NOMO-1 (cell line): Measurements from ENCODE around the gene SETD4.
A peak's percentile ranks its signal among the peaks of the same experiment; 100 is the strongest.

Experiments used
- DNase-seq, 2 experiments: peaks; one replicate each; lab custom pipeline; 2025; ENCODE audit not compliant: unreplicated experiment in 2 of 2; lab: John Stamatoyannopoulos, UW

SETD4 gene

DNA sequence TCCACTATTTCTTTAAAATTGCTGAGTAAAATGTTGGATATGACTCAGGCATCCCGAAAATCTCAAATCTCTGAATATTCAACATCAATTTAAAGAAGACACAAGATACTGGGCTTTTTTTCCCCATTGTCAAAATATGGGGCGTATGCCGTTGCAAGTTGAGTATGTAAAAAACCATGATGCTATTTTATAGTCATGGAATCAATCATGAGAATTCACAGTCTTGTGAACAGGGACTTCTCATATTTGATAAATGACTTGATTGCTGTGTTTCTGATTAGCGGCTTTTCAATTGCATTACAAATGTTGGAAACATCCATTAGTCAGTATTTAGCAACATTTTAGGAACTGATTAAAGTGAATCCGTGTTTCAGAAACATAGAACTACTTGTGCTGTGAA, 45.3 kb downstream of the SETD4 start:
- DNase-seq, result no peak

DNA sequence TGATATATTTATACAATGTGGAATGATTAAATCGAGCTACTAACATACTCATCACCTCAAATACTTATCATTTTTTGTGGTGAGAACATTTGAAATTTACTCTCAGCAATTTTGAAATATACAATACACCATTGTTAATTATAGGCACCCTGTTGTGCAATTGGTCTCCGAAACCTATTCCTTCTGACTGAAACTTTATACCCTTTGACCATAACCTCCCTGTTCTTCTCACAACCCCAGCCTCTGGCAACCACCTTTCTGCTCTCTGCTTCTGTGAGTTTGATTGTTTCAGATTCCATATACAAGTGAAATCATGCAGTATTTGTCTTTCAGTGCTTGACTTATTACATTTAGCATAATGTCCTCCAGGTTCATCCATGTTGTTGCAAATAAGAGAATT, 49.5 kb downstream of the SETD4 start:
- DNase-seq, result peak in 1 of 2 experiments; percentile 5

DNA sequence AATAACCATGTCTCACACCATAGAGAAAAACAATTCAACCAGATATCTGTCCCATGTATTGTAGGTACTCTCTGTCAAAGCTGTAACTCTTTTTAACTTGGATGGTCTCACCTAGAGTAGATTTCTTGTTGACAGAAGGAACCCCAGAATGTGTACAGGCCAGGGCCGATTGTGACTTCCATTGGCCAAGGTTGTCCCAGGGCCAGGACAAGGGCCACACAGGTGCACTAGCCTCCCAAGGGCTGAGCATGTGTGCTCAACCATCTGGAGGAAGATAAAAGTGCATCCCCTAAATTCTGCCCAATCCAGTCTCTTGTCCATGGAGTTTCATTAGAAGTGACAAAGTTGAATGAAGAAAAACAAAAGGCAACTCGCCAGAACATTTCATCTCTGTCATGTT, 51.8 kb downstream of the SETD4 start:
- no peak for DNase-seq

DNA sequence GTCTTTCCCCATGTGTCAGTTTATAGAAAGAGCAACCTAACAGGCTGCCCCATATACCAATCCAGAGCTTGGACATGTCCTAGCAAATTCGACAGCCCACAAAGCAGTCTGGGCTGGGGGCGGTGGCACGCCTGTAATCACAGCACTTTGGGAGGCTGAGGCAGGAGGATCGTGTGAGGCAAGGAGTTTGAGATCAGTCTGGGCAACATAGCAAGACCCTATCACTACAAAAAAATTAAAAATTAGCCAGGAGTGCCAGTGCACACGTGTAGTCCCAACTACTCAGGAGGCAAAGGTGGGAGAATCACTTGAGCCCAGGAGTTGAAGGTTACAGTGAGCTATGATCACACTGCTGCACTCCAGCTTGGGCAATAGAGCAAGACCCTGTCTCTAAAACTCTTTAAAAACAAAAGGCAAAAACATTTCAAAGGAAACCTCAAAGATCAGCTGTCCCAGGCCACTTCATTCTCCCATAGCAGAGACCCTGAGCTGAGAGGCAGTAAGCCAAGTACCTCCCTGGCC, 54.4 kb downstream of the SETD4 start:
- no peak for DNase-seq

DNA sequence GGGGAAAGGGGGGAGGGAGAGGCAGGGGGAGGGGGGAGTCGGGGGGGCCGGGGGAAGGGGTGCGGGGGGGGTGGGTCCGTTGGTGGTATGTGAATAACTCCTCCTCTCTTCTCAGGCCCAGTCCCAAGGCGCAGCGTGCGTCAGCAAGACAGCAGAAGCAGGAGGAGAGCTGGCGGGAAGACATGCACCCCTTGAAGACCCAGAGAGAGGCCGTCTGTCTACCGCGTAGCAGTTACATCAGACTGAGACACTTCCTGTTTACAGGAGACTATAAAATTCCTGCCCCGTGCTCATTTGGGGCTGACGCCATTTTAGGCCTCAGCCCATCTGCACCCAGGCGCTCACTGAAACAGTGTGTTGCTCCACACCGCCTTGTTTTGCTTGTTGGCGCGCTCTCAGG, 55.3 kb downstream of the SETD4 start:
- DNase-seq, result no peak

DNA sequence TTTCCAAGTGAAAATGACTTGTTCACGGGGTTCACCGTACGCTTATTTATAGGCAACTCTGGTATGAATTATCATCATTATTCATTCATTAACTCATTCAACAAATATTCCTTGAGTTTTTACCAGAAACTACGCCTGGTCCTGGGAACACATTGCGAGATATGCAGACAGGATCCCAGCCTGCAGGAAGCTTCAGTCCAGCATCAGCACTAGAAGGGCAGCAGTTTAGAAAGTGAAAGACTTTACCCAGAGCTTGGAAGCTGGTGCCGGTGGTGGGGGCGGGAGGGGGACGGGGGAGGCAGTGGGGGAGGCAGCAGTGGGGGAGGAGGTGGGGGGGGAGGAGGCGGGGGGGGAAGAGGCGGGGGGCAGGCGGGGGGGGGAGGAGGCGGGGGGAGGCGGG, 55.9 kb downstream of the SETD4 start:
- DNase-seq, result no peak

DNA sequence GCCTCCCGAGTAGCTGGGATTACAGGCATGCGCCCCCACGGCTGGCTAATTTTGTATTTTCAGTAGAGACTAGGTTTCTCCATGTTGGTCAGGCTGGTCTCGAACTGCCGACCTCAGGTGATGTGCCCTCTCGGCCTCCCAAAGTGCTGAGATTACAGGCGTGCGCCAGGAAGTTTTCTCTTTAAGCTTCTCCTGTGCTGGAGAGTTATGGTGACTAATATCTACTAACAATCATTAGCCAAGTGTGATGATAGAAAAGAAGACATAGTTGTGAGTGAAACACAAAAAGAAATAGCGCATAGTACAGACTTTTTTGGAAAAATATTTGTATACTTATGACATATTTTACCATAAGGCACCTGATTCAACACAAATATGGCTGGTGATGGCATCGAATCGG, 56.5 kb downstream of the SETD4 start:
- DNase-seq, result no peak

DNA sequence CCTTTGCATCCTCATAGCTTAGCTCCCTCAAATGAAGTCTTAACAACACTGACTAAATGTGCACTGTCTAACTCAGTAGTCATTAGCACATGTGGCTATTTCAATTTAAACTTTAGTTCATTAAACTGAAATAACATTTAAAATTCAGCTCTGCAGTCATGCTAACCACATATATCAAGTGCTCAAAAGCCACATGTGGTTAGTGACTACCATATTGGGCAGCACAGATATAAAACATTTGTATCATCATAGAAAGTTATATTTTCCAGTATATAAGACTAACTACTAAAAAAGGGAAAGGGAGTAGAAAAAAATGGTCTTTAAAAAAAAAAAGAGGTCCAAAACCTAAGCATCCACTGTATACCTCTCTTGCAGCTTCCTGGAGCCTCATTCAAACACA, 64.1 kb downstream of the SETD4 start:
- DNase-seq, result no peak

DNA sequence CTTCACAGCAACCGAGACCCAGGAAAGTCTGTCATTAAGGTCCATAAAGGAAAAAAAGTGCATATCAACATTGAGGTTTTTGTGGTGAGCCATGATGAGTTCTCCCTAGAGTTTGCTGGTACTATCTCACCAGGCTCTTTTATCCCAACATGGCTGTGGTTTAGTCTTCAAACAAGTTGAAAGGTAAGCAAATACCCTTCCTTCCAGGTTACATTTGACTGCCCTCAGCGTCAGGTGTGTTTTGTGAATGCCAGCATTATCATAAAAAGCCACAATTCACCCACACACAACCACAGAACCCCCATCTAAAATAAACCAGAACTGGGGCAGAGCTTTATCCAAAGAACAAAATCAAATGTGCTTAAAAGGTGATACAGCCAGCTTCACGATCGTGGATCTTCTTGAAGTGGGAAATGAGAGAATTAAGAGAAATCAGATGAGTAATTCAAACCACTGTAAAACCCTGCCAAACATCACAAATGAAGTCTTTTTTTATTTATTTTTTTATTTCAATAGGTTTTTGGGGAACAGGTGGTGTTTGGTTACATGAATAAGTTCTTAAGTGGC, 64.7 kb downstream of the SETD4 start:
- no peak for DNase-seq

DNA sequence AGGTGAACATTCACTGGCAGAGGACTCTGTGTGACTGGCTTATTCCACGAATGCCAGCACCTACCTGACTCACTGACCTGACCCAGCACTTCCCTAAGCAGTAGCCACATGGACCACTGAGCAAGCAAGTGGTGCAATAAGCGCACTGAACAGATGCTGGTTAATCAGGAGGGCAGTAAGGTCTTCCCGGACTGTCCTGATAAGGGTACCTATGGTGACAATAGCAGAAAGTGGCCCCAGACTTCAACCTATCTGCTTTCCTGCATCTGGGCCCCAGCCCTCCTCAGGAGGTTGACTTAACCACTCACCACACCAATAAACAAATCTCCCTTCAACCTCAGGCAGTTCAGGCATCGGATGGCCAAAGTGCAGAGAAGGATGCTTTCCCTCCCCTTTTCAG, 65.7 kb downstream of the SETD4 start:
- DNase-seq, result no peak

DNA sequence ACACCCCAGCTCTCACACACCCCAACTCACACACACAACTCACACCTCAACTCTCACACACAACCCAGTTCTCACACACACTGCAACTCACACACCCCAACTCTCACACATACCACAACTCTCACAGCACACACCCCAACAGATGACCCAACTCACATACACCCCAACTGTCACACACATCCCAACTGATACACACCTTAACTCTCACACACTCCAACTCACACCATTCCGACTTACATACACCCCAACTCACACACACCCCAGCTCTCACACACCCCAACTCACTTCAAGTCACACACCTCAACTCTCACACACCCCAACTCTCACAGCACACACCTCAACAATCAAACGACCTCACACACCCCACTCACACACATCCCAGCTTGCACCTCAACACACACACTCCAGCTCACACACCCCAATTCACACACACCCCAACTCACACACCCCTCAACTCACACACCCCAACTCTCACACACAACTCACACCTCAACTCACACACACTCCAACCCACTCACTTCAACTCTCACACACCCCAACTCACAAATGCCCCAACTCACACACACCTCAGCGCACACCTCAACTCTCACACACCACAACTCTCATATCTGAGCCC, 66.3 kb downstream of the SETD4 start:
- no peak for DNase-seq

DNA sequence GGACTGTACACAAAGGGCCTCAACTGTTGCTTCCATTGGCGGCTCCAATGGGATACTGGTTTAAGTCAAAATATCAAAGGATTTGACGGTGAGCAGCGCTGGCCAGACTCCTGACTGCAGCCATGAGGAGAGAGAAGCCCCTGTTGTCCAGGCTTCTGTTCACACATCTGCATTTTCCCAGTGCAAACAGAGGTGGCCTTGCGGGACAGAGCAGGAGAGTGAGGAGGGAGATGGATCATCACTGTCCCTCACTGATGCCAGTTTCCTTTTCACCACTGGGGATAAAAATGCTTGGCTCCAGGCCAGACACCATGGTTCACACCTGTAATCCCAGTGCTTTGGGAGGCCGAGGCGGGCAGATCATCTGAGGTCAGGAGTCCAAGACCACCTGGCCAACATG, 69.2 kb downstream of the SETD4 start:
- no peak for DNase-seq

DNA sequence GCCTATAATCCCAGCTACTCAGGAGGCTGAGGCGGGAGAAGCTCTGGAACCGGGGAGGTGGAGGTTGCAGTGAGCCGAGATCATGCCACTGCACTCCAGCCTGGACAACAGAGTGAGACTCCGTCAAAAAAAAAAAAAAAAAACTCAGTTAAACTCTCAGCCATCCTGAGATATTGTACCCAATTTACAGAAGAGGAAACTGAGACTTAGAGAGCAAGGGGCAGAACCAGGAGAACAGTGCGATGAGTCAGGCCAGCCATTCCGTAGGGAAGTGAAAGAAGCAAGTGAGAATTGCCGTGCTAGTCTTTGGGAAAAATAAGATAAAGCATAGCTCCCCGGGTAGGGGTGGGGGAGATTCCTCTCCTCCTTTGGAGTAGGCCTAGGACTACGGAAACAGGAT, 69.7 kb downstream of the SETD4 start:
- DNase-seq, result no peak

DNA sequence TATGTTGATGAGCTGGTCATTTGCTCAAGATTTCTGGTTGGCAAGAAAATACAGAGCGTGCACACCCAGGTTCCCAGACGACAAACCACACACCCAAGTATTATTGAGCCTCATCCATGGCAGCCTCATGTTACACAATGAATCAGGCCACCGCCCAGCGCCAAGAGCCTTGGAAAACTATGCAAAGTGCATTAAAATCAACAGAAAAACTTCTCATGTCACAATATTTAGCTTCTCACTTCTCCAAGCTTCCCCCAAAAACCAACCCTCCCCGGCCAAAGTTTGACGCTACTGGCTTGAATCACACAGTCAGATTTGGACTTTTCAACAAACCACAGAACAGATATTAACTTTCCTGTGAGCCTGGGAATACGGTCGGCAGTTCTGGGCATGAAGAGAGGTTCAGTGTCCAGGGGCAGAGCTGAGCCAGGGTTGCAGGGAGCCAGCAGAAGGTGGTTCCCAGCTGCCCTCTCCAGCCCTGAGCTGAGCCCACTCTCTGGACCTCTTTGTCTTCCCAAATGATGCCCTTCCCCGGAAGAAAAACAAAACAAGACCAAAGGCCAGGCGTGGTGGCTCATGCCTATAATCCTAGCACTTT, 71.1 kb downstream of the SETD4 start:
- peak in 1 of 2 experiments; percentile 18 for DNase-seq

DNA sequence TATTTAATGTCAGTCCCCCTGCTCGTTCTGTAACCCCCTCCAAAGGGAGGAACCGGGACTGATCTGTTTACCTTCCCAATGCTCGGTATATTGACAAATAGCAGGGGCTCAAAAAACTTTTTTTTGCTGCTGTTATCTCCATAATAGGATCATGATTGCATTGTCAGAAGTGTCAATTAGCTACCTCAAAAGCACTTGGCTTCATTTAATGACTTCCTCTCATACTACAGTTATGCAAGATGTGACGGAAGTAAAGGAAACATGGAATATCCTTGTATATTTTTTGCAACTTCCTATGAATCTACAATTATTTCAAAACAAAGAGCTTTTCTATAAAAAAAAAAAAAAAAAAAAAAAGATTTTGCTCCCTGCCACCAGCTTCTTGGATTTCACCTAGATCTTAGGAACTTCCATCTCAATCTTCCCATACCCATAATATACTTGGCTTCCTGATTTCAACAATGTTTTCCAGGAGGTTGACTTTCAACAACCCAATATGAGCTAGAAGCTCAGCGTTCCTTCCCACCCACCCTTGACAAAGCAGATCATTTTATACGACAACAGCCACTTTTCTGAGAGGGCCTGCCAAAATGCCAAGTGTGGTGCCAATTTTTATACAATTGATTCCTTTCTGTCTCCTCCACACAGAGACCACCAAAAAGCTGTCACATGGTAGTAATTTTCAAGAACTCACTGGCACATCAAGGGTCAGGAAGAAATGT, 71.7 kb downstream of the SETD4 start:
- peak in 1 of 2 experiments; percentile 74 for DNase-seq

DNA sequence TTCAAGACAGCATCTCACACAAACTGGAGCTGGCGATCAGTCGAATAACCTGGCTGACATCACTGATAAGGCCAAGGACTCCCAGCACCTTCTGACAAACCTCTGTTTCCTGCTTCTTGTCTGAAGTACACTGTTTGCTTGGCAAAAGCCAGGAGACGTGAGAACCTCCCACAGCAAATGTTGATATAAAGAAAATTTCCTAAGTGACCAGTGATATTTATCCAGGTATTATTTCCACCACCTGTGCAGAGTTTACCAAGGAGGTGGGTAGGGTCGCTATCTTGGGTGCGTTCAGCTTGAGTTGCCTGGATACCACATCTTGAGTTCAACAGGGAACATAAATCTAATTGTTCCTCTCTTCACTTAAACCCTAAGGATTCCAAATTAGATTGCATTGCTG, 72.9 kb downstream of the SETD4 start:
- no peak for DNase-seq

DNA sequence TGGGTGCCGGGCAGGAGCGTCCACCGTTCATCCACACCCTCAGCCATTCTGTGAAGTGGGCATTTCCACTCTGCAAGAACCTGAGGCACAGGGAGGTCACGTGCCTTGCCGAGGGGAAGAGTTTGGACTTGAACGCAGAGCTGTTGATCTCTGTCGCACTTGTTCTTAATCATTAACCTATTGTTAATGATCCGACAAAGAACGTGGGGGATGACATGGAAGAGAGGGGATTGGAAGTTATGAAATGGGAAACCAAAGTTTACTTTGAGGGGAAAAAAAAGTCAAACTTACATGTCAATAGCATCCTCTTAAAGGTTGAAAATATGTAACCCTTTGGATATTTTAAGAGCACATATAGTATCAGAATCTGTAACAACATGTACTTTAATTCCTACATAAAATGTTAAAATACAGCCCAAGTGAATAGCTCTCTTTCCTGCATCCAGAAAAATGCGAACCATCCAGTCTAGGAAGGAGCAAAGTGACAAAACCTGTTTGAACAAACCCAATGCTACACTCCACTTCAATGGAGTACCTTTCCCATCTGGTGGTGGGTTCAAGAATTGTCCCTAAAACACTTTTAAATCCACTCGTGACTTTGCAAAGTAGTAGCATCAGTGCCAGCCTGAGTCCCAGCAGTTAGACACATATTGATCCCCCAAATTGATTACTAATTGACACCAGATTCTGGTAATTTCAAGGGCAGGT, 75.5 kb downstream of the SETD4 start:
- DNase-seq, result no peak
